Stomach smooth muscle (tissue), 2 donors: ENCODE measurements around the gene TRABD2A.
"Not testable (repeated sequence)": the region's sequence is repeated elsewhere in the genome, so short reads cannot be mapped to it uniquely, and the experiment has no call there.

ENCODE experiments used
- H3K27ac ChIP-seq: one replicate; pipeline ENCODE4 v1.7.0; 2013; ENCODE audit warnings: mild to moderate bottlenecking, low read length, inconsistent platforms
- H3K27me3 ChIP-seq, 2 donors: one replicate each; pipeline ENCODE4 v1.7.0; 2013; ENCODE audit warnings: low read length in 2 of 2; ENCODE audit not compliant: insufficient read depth in 2 of 2, control insufficient read depth in 1 of 2
- H3K36me3 ChIP-seq, 2 donors: one replicate each; pipeline ENCODE4 v1.7.0; 2013; ENCODE audit warnings: low read length in 2 of 2; ENCODE audit not compliant: control insufficient read depth in 2 of 2, insufficient read depth in 2 of 2
- H3K4me1 ChIP-seq: one replicate; pipeline ENCODE4 v1.7.0; 2013; ENCODE audit warnings: low read length; ENCODE audit not compliant: control insufficient read depth, insufficient read depth
- H3K4me3 ChIP-seq, 2 donors: one replicate each; pipeline ENCODE4 v1.7.0; 2013; ENCODE audit warnings: low read length in 2 of 2
- H3K9ac ChIP-seq, 2 donors: one replicate each; pipeline ENCODE4 v1.7.0; 2013; ENCODE audit warnings: low read length in 2 of 2, mild to moderate bottlenecking in 1 of 2
- H3K9me3 ChIP-seq, 2 donors: one replicate each; pipeline ENCODE4 v1.7.0; 2013; ENCODE audit warnings: low read length in 2 of 2; ENCODE audit not compliant: control insufficient read depth in 2 of 2
- donor health status: healthy.
- donor health status: Pancreatic carcinoma.

Gene TRABD2A

DNA sequence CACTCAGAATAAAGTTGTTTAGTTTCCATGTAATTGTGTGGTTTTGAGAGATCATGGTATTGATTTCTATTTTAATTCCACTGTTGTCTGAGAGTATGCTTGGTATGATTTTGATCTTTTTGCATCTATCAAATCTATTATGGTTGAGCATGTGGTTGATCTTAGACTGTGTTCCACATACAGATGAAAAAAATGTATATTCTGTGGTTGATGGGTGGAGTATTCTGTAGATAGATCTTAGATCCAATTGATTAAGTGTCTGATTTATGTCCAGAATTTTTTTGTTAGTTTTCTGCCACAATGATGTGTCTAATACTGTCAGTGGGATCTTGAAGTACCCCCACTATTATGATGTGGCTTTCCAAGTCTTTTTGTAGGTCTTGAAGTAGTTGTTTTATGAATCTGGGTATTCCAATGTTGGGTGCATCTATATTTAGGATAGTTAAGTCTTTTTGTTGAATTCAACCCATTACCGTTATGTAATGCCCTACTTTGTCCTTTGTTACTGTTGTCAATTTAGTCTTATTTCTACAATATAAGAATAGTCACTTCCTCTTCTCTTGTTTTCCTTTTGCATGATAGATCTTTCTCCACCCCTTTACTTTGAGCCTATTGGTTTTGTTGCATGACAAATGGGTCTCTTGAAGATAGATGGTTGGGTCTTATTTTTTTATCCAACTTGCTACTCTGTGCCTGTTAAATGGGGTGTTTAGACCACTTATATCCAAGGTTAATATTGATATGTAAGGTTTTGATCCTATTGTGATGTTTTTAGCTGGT is 101.8 kb downstream of the TRABD2A start:
- H3K4me1 ChIP-seq, result no peaks in the 10 kb centered on the region
- H3K9me3 ChIP-seq, result peaks cover 0 to 3% of the 10 kb centered on the region in 2 donors
- H3K27ac ChIP-seq, result no peak overlapping the region
- H3K4me3 ChIP-seq, result no peak overlapping the region
- H3K36me3 ChIP-seq, result no peaks in the 10 kb centered on the region
- H3K27me3 ChIP-seq, result no peaks in the 10 kb centered on the region
- no peak overlapping the region for H3K9ac ChIP-seq

DNA sequence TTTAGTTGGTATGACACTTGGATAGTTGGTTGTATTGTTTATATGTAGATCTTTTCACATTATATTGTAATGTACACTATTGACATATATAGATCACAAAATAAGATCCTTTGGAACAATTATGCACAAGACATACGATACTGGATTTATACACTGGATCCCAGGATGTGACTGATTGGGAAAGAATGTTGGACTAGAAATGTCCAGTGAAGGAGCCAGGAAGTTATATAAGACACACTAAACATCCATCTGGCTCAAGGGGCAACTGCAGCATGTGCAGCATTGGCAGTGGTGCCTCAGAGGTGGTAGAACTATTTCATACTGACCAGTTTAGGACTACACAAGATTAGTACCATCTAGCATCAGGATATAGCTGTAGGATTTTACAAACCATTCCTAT is 104.9 kb downstream of the TRABD2A start:
- Histone ChIP-seq H3K4me3 (no peak overlapping the region), H3K36me3 (no peaks in the 10 kb centered on the region), H3K9ac (no peak overlapping the region), H3K4me1 (no peaks in the 10 kb centered on the region), H3K27ac (no peak overlapping the region), H3K9me3 (peaks cover 3 to 8% of the 10 kb centered on the region in 2 donors), H3K27me3 (no peaks in the 10 kb centered on the region)

DNA sequence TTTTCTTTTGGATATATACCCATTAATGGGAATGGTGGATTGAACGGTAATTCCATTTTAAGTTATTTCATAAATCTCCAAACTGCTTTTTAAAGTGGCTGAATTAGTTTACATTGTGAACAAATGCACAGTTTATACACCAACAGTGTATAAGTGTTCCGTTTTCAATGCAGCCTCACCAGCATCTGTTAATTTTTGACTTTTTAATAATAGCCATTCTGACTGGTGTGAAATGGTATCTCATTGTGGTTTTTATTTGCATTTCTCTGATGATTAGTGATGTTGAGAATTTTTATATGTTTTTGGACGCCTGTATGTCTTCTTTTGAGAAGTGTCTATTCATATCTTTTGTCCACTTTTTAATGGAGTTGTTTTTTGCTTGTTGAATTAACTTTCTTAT is 107.3 kb downstream of the TRABD2A start:
- H3K27me3 ChIP-seq, H3K4me1 ChIP-seq, H3K27ac ChIP-seq, H3K4me3 ChIP-seq, H3K36me3 ChIP-seq, H3K9ac ChIP-seq, H3K9me3 ChIP-seq: not testable (repeated sequence)
